Measurements from ENCODE around the gene FCER1G.

The FCER1G gene

DNA sequence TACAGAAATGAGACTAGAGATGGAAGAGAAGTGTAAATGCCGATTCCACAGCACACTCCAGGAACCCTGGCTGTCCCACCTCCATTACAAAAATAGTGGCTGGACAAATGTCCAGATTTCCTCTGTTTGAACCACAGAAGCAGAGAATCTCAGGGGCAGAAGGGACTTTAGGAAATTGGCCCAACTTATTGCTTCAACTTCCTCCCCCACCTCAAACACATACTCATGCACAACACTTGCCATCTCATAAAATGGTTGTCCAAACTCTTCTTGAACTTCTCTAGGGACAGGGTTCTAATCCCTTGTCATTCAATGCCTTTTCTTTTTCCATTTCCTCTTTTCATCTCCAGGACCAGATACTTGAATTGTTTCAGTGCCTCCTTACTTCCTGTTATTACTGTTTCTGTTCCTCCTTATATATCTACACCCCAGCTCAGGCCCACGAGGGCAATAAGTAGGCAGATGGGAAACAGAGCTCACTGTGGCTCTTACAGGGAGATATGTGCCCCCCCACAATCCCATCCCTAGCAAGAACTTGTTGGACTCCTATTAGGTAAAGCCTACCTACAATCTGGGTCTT, 29.3 kb upstream of the FCER1G start:
- no peak for DNase-seq (ENCODE audit: insufficient read length, low spot score)

DNA sequence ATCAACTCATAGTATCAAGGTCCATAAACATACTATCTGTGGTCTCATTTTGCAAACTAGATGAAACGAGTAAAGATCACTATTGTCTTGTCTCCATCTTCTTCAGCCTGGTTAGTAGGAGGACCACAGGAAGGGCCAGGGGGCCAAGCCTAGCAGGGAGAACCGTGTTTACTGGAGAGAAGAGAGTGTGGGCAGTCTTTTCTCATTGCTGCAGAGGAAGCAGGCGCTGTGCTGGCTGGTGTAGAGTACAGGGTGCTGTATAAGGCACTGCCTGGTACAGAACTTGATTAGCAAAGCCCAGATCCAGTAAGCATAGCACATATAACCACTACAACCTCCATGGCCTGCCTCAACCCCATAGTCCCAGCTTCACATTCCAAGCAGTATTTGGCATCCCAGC, 27.8 kb upstream of the FCER1G start:
- no peak for DNase-seq (ENCODE audit: insufficient read length, low spot score)

More for the DNA sequence above, 29.3 kb upstream of the FCER1G start:
- no peak for FAIRE-seq

DNA sequence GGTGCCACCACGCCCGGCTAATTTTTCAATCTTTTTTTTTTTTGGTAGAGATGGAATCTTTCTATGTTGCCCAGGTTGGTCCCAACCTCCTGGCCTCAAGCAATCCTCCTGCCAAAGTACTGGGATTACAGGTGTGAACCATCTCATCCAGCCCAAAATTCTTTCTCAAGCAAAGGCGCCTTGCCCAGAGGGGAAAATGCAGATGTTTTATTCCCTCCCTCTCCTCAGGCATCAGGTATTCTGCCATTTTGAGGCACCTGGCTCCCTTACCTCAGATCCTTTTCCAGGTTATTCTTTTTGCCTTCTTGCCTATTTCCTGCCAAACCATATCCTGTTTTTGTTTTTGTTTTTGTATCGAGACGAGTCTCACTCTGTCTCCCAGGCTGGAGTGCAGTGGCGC, 26.7 kb upstream of the FCER1G start:
- DNase-seq (ENCODE audit: insufficient read length, low spot score) (no peak), FAIRE-seq (no peak)

More for the DNA sequence above, 27.8 kb upstream of the FCER1G start:
- no peak for FAIRE-seq

DNA sequence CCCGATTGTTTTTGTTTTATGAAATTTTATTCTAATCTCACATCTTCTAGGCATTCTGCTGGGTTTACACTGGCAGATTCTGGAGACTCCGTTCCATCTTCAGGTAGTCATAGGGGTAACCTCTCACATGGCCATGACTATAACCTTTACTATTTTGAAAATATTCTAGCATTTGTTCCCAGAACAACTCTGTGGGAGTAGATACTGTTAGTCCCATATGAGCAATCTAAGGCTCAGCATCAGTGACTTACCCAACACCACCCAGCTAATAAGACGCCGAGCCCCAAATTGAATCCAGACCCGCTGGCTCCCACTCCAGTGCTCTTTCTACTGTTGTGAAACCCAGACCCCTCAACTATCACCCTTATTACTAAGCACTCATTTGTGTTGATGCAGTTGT, 26.1 kb upstream of the FCER1G start:
- no peak for DNase-seq (ENCODE audit: insufficient read length, low spot score)
- FAIRE-seq: no peak

DNA sequence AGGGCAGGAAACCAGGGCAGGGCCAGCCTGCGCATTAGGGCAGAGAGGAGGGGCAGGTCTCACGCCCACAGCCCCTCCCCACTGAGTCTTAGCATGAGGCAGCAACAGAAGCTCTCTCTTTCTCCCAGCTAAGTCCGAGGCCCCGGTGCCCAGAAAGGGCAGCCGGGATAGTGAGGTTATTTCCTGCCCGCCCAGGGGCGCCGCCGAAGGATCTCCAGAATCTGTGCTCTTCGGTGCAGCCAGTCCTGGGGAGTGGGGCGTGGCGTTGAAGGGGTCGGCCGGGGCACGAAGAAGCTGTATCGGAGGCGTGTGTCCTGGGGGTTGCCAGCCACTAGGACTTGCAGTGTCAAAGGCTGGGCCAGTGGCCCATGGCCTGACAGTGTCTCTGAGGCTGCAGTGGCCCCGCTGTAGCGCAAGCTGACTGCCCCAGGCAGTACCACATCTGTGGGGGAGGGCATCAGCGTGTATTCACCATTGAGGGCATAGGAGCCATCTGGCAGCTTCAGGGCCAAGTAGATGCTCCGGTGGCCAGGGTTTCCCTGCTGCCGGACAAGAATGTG, 24.1 kb upstream of the FCER1G start:
- no peak for DNase-seq (ENCODE audit: insufficient read length, low spot score)
- no peak for FAIRE-seq

DNA sequence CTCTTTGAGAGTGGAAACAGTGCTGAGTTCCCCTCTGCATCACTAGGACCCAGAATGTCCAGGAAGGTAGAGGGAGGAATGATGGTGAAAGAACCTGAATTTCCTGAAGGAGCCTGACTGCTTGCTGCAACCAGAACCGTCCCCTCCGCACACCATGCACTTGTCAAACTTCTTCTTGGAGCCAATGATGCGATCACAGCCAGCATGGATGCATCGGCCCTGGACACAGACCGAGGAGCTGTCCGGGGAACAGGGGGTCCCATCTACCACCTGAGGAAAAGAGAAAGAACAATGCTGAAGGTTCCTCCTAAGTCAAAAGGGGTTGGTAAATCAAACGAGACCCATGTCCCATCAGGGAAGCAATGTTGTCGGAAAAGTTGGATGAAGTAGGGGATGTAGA, 23.1 kb upstream of the FCER1G start:
- no peak for FAIRE-seq
- DNase-seq (ENCODE audit: insufficient read length, low spot score): no peak

DNA sequence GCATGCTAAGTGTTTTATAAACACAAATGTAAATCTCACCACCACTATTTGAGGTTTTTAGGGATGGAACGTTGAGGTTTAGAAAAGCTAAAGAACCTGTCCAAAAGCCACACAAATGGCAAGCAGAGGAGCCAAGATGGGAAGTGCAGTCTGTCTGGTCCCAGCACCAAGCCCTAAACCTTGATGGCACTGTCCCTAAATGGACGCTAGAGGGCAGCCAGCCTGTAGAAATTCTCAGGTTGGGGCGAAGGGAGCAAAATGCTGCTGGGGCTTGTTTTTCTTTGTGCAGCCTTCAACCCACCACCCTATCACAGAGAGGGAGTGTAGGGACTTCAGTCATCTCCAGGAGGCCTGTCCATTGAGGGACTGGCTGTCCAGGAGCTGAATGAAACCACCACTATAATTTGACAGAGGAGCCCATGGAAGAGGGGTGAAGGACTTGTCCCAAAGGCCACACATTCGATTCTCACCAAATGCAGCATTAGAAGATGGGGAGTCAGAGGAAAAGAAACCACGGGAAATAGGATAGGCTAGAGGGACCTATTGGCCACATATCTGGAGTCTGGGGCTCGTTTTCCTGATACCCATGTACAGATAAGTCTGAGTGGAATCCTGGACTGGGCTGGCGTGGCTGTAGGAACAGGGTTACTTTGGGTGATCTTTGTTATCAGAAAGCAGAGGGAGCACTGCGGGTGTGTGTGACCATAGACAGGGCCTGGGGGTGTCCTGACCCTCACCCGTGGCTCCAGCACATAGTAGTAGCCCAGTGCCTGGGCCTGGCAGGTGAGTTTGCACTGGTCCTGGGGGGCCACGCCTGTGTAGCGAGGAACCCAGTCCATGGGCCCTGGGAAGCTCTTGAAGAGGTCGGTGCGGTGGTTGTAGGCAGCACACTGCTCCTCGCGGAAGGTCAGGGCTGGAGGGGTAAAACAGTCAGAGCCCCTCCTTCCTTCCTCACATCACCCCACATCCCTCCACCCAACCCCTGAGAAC, 22.3 kb upstream of the FCER1G start:
- peak; percentile 71 for DNase-seq (ENCODE audit: insufficient read length, low spot score)
- FAIRE-seq: peak; percentile 94

DNA sequence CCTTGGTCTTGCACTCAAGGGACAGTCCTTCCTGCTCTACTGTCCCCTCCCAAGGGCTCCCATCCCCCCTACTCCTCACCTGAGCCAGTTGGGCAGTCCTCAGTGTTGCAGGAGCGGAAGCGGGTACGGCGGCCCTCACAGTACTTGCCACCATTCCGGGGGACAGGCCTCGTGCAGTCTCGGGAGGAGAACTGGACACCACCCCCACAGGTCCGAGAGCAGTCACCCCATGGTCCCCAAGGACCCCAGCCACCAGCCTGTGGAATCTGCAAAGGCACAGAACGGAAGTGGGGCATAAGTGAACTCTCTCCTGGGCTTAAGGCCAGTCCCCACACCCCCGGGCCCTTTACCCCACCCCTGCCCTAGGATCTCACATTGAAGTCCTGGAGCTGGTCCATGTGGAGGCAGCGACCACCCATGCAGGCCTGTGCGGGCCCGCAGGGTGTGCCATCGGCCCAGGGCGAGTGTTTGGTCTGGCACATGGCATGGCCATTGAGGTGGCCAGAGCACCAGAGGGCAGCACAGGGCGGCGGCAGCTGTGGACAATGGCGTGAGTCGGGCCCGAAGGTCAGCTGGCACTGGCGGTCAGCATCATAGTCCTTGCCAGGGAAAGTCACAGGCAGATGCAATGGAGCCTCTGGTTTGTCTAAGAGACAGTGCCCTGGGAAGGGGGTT, 21.4 kb upstream of the FCER1G start:
- FAIRE-seq (no peak), DNase-seq (ENCODE audit: insufficient read length, low spot score) (no peak)

DNA sequence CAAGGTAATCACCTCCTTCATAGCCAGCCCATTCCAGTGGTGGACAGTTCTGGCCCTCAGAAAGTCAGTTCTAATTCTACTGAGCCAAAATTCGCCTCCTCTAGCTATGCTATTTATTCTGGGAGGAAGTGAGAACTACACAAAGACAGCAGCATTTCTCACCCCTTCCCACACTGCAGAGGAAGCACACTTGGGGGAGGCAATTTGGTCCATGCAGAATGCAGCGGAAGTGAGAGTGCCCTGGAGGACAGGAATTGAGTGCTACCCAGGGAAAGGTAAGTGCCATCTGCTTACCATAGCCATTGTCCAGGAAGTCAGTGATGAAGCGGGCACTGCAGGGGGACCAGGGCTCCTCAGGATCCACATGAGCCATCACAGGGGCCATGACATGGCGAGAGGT, 19.9 kb upstream of the FCER1G start:
- DNase-seq (ENCODE audit: insufficient read length, low spot score) (no peak), FAIRE-seq (peak; percentile 66)

DNA sequence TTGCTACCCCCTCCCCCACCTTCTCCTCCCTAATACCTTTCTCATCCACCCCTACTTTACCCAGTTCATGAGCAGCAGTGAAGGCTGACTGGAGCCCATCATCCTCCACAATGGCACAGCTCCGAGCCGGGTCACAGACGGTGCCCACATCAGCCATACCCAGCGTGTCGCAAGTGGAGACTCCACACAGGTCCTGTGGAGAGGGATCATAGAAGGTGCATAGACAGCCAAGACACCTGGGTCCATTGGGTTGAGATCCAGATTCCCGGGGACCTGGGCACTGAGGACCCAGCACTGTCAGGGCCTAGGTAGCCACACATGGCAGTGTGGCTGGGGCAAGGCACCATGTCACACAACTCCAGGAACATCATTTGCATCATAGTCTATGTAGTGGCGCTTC, 19.0 kb upstream of the FCER1G start:
- no peak for FAIRE-seq
- DNase-seq (ENCODE audit: insufficient read length, low spot score): no peak

DNA sequence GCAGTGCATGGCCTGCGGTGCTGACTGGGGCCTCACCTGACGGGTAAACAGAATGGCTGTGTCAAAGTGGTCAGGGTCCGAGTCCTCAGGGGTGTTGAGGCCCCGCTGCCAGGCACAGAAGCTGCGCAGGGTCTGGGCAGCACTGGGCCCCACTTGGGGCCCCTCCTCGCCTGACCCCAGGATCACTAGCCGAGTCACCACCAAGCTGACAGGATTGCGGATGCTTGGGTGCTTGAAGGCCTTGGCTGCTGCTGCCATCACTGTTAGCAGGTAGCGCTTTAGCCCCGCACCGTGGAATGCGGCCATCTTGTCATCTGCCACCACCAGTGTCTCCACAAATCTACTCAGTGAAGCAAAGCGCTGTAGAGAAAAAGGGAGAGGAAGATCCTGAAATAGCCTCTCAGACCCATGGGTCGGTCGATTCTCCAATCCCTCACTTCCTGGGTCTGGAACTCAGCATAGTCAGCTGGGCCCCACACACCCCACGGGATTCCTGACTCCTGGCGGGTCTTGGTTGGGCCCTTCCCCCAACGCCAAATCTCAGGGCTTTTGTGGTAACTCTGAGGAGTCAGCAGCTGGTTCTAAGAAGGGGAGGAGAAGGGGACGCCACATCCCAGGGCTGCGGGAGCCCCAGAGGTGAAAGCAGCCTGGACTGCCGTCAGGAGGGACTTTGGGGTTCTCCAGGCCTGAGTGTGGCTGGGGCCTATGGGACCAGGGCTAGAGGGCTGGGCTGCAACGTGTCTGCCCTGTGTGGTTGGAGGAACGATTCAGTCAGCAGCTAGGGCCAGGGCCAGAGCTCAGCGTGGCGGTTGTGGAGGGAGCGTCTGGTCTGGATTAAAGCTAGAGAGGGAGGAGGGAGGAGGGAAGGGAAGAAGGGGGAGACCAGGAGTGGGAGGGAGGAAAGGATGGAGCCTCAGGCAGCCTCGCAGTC, 18.3 kb upstream of the FCER1G start:
- FAIRE-seq: no peak
- DNase-seq (ENCODE audit: insufficient read length, low spot score): no peak

DNA sequence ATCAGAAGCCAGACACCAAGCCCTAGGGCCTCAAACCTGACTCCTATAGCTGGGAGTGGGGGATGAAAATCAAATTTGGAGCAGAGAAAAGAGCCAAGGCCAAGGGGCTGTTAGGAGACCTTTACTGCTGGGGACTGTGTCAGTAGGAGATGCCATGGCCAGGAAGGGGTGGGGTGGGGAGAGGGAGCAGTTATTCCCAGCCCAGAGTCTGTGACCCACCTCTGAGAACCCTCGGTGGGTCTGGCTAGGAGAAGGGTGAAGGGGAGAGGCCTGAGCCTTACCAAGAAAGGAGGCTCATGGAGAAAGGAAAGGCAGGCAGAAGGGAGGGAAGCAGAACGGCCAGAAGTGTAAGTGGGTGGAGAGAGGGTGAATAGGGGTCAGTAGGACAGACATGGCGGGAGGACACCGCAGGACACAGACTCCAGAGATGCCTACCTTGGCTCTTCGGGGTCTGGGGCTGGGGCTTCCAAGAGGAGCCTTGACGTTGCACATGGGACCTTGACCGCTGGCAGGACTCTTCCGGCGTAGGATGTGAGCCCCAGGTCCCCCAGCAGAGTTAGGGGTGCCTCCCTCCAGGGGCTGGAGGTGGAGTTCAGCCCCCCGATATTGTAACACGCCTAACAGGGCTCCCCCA, 17.4 kb upstream of the FCER1G start:
- DNase-seq (ENCODE audit: insufficient read length, low spot score) (no peak), FAIRE-seq (no peak)

DNA sequence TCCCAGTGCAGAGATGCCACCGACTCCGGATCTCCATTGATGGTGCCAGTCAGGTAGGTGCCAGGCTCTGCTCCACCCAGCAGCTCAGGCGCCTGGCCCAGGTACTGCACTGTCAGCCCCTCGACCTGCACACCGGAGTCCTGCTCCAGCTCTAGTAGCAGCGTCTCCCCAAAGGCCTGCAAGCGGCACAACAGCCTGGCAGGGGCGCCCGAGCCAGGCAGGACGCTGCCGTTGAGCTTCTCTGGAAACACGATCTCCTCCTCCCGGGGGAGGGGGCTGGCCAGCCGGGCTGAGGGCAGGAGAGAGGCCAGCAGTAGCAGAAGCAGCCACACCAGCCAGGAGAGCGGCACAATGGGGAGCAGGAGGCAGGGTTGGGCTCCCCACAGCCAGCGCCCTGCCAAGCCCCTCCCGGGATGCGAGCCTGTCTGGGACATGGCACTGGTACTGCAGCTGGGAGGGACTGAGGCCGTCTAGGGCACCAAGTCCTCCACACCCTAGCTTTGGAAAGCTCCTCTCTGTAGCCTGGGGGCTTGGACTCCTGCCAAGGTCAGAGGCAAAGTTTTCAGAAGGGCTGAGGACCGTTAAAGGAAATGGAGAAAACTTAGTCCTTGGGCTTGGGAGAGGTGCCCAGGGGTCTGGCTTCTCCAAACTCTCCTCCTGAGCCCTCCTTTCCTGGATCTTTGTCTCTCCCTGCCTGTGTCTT, 16.8 kb upstream of the FCER1G start:
- no peak for FAIRE-seq

DNA sequence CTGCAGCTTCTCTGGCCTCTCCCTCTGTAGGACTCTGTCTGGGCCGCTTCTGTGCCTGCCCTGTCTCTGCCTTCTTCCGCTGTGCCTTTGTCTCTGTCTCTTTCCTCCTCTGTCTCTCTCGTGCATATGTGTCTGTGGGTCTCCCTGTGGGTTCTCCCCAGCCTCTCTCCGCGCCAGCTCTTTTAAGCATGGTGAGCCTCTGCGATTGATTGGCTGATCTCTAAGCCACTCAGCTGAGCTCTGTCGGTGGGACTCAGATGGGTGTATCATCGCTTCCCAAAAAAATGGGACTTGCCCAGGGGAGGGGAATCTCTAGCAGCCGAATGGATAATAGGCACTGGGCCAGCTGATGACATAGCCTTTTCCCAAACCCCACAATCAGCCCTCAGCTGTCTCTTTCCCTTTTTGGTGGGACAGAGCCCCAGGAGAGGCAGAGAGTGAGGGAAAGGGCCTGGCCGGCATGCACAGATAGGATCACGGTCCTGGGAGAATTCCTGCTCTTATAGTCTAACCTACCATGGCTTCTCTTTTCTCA, 16.1 kb upstream of the FCER1G start, which contains the start of gene ADAMTS4:
Gene ADAMTS4, minus strand, starts transcription at position 158 of the 535 bp plus-strand sequence. CDS start 427 bp downstream, outside the sequence.
- no peak for DNase-seq (ENCODE audit: insufficient read length, low spot score)

More for the DNA sequence above, 16.8 kb upstream of the FCER1G start:
- DNase-seq (ENCODE audit: insufficient read length, low spot score): no peak

DNA sequence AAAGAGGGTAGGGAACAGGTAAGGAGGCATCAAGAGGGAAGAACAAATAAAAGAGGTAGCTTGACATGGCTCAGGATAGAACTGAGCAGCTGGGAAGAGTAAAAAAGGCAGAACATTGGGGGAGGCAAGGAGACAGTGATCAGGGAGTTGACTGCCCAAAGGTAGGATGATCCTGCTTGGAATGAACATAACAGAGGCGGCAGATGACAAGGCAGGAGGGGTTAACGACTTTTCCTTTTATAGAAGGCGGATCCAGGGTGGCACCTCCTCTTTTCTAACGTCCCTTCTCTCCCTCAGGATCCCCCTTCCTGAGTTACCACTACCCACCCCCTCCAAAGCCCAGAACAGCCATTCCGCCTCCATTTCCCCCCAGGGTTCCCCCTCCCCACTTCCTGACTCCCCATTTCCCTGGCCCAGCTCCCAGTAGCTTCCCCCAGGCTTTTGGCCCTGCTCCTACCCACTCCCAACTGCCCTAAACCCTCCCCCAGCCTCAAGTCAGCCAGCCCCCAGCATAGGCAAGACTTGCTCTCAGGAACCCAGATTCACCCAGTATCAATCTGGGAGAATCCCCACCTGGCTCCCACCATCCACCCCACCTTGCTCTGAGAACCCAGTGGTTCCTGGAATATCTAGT, 15.5 kb upstream of the FCER1G start:
- DNase-seq (ENCODE audit: insufficient read length, low spot score): no peak
- FAIRE-seq: no peak

More for the DNA sequence above, 16.1 kb upstream of the FCER1G start, which contains the start of gene ADAMTS4:
- no peak for FAIRE-seq

DNA sequence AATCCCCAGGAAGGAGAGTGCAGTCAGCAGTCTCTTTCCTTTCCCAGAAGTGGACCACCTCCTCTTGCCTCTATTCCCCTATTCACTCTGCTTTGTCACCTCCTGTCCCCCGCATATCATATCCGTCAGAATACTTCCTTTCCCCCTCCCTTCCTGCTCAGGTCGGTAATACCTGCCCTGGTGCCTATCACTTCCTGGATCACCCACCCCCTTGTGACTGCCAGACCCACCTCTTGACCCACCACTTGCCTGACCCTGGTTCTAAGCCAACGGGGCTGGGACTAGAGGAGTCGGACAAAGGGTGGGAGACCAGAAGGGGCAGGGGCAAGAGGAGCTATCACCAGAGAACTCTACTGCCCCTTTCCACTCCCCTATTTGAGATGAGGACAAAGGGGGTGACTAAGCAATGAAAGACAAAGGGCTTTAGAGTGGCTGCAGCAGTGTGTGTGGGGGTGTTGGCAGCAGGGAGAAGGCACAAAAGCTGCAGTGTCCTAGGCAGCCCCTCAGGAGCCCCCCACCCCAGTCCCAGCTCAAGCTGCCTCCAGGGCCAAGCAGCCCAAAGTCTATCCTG, 14.6 kb upstream of the FCER1G start:
- FAIRE-seq: no peak
- no peak for DNase-seq (ENCODE audit: insufficient read length, low spot score)

DNA sequence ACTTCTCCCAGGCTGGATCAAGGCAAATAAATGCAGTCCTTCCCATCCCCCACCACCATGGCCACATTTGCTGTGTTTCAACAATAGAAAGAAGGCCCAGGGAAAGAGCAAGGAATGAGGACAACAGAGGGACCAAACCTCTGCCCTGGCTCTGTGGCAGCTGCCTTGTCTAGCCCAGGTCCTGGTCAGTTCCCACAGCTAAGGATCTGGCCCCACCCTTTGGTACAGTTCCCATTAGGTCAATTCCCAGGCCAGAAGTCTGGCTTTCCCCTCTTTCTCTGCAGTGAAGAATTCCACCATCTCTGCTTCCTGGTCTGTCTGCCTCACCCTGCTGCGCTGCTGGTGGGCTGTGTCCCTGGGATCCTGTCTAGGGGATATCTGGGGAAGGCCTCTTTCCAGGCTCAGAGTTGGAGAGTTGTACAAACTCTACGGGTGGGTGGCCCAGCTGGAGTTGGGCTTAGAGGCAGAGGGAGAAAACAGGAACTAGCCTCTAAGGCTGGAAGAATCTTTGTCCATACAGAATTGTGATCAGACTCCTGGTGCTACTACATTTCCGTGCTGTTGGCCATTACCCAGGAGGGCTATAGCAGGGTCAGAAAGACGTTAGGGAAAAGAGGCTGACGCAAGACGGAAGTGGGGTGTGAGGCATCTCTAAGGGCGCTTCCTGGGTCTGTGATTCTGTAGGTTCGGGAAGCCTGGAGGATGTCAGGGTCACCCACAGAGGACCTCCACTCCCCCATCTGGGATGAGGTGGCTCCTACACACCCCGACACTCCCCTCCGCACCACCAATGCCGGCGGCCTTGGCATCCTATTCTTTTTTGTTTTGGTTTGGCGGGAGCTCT, 13.9 kb upstream of the FCER1G start:
- DNase-seq (ENCODE audit: insufficient read length, low spot score) (no peak), FAIRE-seq (no peak)

All from GM19239 (cell line).